Activated CD4-positive, alpha-beta T cell treated with anti-CD3 and anti-CD28 coated beads, Interleukin-2, amount 50 U/mL, for 16 hours (primary cell): ENCODE data around the gene PRSS3.
"Not testable (repeated sequence)": the region's sequence is repeated elsewhere in the genome, so short reads cannot be mapped to it uniquely, and the experiment has no call there.

Experiments
- DNase-seq: peaks from one replicate; pipeline ENCODE4 v3.0.0-alpha.2; 2020

The PRSS3 gene

DNA sequence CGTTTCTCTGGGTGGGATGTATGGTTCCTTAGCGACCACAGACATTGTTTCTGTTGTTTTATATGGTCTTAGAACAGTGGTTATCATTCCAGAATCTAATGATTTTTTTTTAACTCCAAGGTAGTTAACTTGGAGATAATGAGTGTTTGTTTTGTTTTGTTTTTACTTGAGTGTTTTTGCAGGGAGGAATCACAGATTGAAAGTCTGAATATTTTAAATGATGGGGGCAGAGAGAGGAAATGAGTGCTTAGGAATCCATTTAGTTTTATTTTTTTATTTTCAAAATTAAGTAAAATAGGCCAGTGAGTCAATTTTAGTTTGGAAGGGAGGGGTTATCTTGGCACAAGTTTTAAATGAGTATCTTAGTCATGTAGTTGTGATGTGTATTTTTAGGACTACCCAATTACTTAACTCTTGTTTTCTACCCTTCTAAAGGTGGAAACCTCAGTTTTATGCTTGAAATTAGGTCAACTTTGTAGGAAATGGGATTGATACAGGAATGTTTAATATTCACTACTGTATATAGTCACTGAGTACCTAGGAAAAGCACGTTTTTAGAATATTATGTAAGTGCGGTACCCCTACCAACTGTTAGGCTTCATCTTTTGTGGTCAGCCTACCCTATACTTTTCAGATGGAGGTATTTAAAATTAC lies 23.6 kb downstream of the PRSS3 start:
- DNase-seq = no peak

DNA sequence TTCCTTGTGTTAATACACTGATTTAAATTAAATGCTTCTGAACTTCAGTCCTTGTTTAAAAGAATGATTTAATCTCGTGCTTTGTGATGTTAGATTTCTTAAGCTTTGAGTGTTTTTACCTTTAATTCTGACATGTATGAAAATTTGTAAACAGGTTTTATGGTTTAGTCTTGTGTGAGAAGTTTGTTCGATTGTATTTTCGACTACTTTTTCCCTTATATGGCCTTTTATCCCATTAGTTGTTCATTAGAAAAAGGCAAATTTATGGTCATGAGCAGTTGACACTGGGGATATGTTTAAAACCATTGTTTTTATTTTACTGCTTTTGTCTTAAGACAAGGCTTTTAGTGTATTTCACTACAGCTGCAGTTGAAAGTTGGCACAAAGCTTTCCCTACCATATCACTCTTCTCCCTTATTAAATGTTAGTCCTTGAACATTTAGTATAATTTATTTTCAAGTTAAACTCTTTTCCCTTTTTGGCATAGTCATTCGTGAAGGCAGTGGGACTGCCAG lies 24.9 kb downstream of the PRSS3 start:
- DNase-seq = no peak

DNA sequence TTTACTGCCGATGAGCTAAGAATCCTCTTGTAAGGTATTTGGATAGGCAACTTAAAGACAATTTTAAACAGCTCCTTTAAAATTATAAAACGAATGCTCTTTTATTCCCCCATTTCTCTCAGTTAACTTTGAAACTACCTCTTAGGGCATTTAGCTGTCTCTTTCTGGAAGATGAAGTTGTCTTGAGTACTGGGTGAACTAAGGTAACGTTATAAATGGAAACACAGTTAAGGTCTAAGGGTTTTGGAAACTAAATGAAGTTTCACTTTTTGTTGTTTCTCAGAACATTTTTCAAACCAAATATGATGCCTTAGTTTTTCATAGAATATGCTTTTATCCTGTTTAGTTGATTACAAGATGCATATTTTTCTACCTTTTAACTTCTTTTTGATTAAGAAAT lies 28.4 kb downstream of the PRSS3 start:
- DNase-seq = no peak

DNA sequence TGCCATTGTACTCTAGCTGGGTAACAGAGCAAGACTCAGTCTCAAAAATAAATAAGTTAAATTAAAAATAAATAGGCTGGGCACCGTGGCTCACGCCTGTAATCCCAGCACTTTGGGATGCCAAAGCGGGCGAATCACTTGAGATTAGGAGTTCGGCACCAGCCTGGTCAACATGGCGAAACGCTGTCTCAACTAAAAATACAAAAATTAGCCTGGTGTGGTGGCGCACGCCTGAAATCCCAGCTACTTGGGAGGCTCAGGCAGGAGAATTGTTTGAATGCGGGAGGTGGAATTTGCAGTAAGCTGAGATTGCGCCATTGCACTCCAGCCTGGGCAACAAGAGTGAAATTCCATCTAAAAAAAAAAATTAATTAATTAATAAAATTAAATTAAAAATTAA lies 31.9 kb downstream of the PRSS3 start:
- DNase-seq = not testable (repeated sequence)

DNA sequence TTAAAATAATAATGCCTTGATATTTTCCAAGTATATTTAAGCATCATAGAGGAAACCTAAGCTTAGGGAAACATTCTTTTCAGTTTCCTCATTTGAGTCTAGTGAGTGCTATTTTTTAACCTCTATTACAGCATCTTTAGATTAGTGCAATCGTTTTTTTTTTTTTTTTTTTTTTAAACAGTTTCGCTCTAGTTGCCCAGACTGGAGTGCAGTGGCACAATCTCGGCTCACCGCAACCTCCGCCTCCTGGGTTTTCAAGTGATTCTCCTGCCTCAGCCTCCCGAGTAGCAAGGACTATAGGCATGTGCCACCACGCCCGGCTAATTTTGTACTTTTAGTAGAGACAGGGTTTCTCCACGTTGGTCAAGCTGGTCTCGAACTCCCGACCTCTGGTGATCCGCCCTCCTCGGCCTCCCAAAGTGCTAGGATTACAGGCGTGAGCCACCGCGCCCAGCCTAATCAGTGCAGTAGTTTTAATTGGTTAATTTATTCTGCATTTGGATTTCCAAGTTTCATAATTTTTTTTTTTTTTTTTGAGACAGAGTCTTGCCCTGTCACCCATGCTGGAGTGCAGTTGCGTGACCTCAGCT lies 34.4 kb downstream of the PRSS3 start:
- not testable (repeated sequence) for DNase-seq

DNA sequence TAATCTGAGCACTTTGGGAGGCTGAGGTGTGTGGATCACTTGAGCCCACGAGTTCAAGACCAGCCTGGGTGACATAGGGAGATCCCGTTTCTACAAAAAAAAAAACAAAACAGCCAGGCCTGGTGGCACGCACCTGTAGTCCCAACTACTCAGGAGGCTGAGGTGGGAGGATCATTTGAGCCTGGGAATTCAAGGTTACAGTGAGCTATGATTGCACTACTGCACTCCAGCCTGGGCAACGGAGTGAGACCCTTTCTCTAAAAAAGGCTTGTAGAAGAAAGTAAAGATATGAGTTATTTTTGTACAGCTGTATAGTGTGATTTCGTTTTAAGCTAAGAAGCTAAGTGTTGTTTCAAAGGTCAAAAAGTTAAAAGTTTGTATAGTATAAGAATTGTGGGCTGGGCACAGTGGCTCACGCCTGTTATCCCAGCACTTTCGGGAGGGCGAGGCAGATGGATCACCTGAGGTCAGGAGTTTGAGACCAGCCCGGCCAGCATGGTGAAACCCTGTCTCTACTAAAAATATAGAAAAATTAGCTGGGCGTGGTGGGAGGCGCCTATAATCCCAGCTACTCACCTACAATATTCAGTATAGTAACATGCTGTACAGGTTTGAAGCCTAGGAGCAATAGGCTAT lies 40.4 kb downstream of the PRSS3 start:
- DNase-seq = no peak

DNA sequence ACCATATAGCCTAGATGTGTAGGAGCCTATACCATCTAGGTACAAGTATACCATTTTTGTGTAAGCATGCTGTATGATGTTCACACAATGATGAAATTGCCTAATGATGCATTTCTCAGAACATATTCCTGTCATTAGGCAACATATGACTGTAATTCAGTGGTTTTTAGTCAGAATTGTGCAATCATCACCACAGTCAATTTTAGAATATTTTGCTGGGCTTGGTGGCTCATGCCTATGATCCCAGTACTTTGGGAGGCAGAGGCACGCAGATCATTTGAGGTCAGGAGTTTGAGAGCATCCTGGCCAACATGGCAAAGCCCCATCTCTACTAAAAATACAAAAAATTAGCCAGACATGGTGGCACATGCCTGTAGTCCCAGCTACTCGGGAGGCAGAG lies 40.9 kb downstream of the PRSS3 start:
- DNase-seq = peak; percentile 86

DNA sequence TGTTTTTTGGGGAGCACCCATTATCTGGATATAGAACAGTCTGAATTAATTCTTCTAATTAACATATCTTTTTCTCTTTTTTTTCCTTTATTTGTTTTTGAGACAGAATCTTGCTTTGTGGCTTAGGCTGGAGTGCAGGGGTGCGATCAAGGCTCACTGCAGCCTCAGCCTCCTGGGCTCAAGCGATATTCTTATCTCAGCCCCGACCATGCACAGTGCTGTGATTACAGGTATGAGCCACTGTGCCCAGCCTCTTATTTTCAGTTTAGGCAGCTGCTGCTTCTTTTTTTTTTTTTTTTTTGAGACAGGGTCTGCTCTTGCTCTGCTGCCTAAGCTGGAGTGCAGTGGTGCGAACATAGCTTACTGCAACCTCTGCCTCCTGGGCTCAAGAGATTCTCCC lies 41.8 kb downstream of the PRSS3 start:
- DNase-seq = no peak

DNA sequence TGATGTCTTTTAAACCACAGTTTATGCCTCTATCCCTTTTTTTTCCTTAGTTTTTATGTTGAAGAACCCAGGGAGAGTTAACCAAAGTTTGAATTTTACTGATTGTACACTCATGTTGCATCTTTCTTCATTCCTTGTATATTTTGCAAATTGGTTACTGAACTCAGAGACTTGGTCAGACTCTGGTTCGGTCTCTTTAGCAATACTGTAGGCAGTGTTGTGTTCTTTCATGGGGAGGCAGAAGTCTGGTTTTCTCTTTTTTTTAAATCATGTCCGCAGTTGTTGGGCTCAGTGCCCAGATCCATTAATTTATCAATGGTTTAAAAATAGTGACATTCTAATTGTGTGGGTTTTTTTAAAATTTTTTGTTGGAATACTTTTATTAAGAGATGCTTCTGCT lies 45.0 kb downstream of the PRSS3 start:
- no peak for DNase-seq

DNA sequence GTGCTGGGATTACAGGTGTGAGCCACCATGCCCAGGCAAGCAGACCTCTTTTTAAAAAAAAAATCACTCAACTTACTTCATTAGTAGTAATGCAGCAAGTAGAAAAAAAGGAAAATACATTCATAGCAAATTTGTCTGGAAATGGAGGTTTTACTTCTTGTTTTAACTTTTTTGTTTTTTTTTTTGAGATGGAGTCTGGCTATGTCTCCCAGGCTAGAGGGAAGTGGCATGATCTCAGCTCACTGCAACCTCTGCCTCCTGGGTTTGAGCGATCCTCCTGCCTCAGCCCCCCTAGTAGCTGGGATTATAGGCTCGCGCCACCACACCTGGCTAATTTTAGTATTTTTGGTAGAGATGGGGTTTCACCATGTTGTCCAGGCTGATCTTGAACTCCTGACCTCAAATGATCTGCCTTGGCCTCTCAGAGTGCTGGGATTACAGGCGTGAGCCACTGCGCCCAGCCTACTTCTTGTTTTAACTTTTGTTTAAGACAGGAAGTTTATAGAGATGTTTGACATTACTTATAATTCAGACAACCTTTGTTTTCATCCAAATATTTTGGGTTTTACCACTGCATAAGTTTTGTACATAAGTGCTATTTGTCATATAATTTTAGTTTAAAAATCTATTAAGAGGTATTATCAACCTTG lies 48.1 kb downstream of the PRSS3 start:
- DNase-seq = no peak

DNA sequence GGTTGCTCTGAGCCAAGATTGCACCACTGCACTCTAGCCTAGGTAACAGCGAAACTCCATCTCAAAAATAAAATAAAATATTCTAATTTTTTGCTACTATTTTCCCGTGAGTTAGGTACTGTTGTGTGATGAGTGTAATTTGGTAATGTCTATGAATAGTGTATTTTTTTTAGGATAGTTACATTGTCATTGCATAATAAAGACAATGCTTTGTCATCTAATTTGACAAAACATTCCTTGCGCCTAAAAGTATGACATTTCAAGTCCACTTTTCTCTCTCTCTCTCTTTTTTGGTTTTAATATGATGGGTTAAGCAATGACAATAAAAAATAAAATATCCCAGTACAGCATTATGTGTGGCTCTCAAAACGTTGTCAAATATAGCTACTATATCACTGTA lies 50.9 kb downstream of the PRSS3 start:
- DNase-seq = no peak

DNA sequence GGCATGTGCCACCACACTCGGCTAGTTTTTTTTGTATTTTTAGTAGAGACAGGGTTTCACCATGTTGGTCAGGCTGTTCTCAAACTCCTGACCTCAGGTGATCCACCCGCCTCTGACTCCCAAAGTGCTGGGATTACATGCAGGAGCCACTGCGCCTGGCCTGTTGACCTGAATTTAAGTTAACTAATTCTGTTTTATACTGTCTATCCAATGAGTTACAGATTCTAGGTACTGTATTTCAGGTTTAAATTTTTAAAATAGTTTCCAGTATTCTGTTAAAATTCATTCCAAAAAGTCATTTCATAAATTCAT lies 52.5 kb downstream of the PRSS3 start:
- DNase-seq = not testable (repeated sequence)
